Activated naive CD8-positive, alpha-beta T cell treated with anti-CD3 and anti-CD28 coated beads, Interleukin-2, amount 10 ng/mL, durations not matched to agents 7 days and 5 days (primary cell): ENCODE data around the gene CFAP119. TPM values are rescaled to one million over a fixed set of nuclear protein-coding genes. Genes with fewer than 3 reads are reported as not detected.

ENCODE experiments used
- ATAC-seq: fragments of 150-1000 bp; cut with Tn5 transposase; one replicate; pipeline ENCODE4 v1.10.0; 2021; ENCODE audit warnings: low read depth, moderate library complexity
- POLR2A ChIA-PET: fragments of 350-600 bp; sonication (Branson Sonifier 250); formaldehyde crosslinking; loops from one replicate; lab custom pipeline; 2021; ENCODE audit warnings: antibody characterized with exemption; lab: Charles Lee
- DNase-seq: peaks from one replicate; pipeline ENCODE4 v3.0.0; 2021
- H3K27ac Mint-ChIP-seq: one replicate; pipeline ENCODE4 v1.8.0; 2022; ENCODE audit warnings: mild to moderate bottlenecking, mixed read lengths
- H3K27me3 Mint-ChIP-seq: one replicate; pipeline ENCODE4 v1.8.0; 2022; ENCODE audit warnings: mild to moderate bottlenecking, moderate library complexity, mixed read lengths
- H3K36me3 Mint-ChIP-seq: one replicate; pipeline ENCODE4 v1.8.0; 2021; ENCODE audit warnings: mild to moderate bottlenecking, mixed read lengths
- H3K4me1 Mint-ChIP-seq: one replicate; pipeline ENCODE4 v1.8.0; 2021; ENCODE audit warnings: mixed read lengths
- H3K4me3 Mint-ChIP-seq: one replicate; pipeline ENCODE4 v1.8.0; 2022; ENCODE audit warnings: mild to moderate bottlenecking, moderate library complexity, mixed read lengths
- H3K9me3 Mint-ChIP-seq: one replicate; pipeline ENCODE4 v1.8.0; 2021; ENCODE audit warnings: mixed read lengths
- total RNA-seq, 2 experiments: library from RNA; stranded (reverse); gene quantifications; one replicate each; pipeline ENCODE4 v1.2.3, GENCODE V29; 2021

The CFAP119 gene
- total RNA-seq, 2 experiments from 2014 or later, result 4.4 TPM

GRCh38 chr16:30775392-30776188 lies 13.7 kb upstream of the CFAP119 start:
- POLR2A ChIA-PET, result interaction anchor here (0.5 to 1.7 kb wide), 10 partner anchors 10 to 316 kb away, joined by 3 to 10 read pairs (median 4); partner anchors contain the start of genes PHKG2 and RNF40

DNA sequence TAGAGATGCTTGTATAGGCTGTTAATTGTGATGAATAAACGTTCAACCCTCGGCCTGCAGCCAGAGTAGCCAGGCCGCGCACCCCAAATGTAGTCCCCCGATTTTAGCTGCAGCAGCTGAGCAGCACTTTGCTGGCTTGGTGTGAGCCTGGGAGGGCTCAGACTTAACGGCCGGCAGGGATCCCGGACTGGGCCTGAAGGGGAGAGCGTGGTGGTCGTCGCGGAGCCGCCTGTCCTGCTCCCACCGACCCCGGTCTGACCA lies 13.2 kb upstream of the CFAP119 start:
- POLR2A ChIA-PET, result interaction anchor here (0.5 to 1.7 kb wide), 12 partner anchors 9 to 317 kb away, joined by 3 to 10 read pairs (median 4); partner anchors contain the start of genes PHKG2 and RNF40
- H3K27ac Mint-ChIP-seq, result peak overlapping the region; percentile 90
- ATAC-seq (no peak), DNase-seq (no peak)
- peak overlapping the region; percentile 94 for H3K4me3 Mint-ChIP-seq
- peaks cover 6% of the 10 kb centered on the region for H3K36me3 Mint-ChIP-seq
- H3K9me3 Mint-ChIP-seq, result no peaks in the 10 kb centered on the region
- no peaks in the 10 kb centered on the region for H3K27me3 Mint-ChIP-seq
- peaks cover 22% of the 10 kb centered on the region for H3K4me1 Mint-ChIP-seq

More at GRCh38 chr16:30775392-30776188, 13.7 kb upstream of the CFAP119 start:
- Mint-ChIP-seq H3K27me3 (no peaks in the 10 kb centered on the region), H3K4me1 (peaks cover 22% of the 10 kb centered on the region), H3K4me3 (peak overlapping the region; percentile 94), H3K27ac (peak overlapping the region; percentile 90), H3K9me3 (no peaks in the 10 kb centered on the region), H3K36me3 (peaks cover 6% of the 10 kb centered on the region)
- DNase-seq (peak; percentile 75), ATAC-seq (peak; percentile 81)

GRCh38 chr16:30774367-30775130 lies 12.7 kb upstream of the CFAP119 start:
- Mint-ChIP-seq H3K36me3 (peaks cover 6% of the 10 kb centered on the region), H3K27me3 (no peaks in the 10 kb centered on the region), H3K4me3 (peak overlapping the region; percentile 94), H3K9me3 (no peaks in the 10 kb centered on the region), H3K27ac (peak overlapping the region; percentile 90), H3K4me1 (peaks cover 22% of the 10 kb centered on the region)
- DNase-seq (no peak), ATAC-seq (no peak)
- POLR2A ChIA-PET, result interaction anchor here (0.5 to 1.7 kb wide), 10 partner anchors 9 to 128 kb away, joined by 3 to 10 read pairs (median 4); partner anchors contain the start of genes PHKG2 and RNF40

GRCh38 chr16:30773826-30774225 lies 12.0 kb upstream of the CFAP119 start:
- H3K27ac Mint-ChIP-seq, result no peak overlapping the region
- no peak overlapping the region for H3K4me3 Mint-ChIP-seq
- no peak for DNase-seq
- H3K36me3 Mint-ChIP-seq, result peaks cover 9% of the 10 kb centered on the region
- ATAC-seq, result no peak
- peaks cover 22% of the 10 kb centered on the region for H3K4me1 Mint-ChIP-seq
- no peaks in the 10 kb centered on the region for H3K27me3 Mint-ChIP-seq
- POLR2A ChIA-PET, result no interaction called here
- H3K9me3 Mint-ChIP-seq, result no peaks in the 10 kb centered on the region

DNA sequence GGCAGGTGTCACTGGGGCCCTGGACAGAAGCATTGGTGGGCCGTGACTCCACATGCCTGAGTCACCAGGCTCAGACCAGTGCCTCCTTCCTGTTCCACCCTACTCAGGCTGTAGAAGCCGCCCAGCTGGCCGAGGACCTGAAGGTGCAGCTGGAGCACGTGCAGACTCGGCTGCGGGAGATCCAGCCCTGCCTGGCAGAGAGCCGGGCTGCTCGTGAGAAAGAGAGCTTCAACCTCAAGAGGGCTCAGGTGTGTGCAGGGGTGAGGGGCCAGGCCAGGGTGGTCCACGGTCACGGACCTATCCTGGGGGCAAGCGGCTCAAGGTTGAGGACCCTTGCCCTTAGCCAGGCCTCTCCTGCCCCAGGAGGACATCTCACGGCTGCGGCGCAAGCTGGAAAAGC lies 9.9 kb upstream of the CFAP119 start:
- Mint-ChIP-seq H3K4me1 (peaks cover 16% of the 10 kb centered on the region), H3K4me3 (no peak overlapping the region), H3K36me3 (peaks cover 16% of the 10 kb centered on the region), H3K27ac (no peak overlapping the region), H3K9me3 (no peaks in the 10 kb centered on the region), H3K27me3 (no peaks in the 10 kb centered on the region)
- POLR2A ChIA-PET, result interaction anchor here (1.5 kb wide), 1 partner anchor 9 kb away, joined by 3 read pairs; the partner anchor contains the start of gene RNF40
- no peak for ATAC-seq
- DNase-seq, result no peak

DNA sequence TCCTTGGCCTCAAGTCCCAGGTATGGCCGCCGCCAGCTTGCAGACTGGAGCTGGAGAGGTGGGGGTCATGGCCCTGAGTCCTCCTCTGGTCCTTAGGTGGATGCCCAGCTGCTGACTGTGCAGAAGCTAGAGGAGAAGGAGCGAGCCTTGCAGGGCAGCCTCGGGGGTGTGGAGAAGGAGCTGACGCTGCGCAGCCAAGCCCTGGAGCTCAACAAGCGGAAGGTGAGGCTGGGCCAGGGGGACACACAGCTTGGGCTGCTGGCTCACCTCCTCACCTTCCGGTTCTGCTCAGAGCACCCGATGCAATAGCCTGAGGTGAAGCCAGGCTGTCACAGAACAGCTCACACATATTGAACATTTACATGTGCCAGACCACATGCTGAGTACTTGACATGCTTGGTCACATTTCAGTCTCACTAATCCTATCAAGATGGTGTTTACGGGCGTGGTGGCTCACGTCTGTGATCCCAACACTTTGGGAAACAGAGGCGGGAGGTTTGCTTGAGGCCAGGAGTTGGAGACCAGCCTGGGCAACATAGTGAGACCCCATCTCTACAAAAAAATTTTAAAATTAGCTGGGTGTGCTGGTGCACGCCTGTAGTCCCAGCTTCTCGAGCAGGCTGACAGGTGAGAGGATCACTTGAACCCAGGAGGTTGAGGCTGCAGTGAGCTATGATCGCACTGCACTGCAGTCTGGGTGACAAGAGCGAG lies 7.7 kb upstream of the CFAP119 start:
- peaks cover 18% of the 10 kb centered on the region for H3K36me3 Mint-ChIP-seq

DNA sequence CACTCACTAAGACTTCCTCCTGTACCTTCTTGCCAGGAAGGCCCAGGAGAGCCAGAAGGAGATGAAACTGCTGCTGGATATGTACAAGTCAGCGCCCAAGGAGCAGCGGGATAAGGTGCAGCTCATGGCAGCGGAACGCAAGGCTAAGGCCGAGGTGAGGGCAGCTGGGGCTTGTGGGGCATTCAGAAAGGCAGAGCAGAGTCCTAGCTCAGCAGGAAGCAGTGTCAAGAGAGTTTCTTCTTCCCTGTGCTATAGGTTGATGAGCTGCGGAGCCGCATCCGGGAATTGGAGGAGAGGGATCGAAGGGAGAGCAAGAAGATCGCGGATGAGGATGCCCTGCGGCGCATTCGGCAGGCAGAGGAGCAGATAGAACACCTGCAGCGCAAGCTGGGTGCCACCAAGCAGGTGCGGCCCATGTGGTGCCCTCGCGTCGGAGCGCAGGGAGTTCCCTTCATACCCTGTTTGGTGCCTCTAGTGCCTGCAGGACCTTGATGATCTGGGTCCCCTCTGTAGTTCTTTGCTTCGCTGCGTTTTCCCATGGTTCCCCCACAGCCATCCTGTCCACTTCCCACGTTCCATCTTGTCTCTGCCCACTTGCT lies 6.8 kb upstream of the CFAP119 start:
- Mint-ChIP-seq H3K4me3 (no peak overlapping the region), H3K27ac (no peak overlapping the region), H3K36me3 (peaks cover 21% of the 10 kb centered on the region), H3K9me3 (no peaks in the 10 kb centered on the region), H3K27me3 (no peaks in the 10 kb centered on the region), H3K4me1 (peaks cover 7% of the 10 kb centered on the region)
- ATAC-seq (no peak), DNase-seq (no peak)
- POLR2A ChIA-PET, result interaction anchor here (1.0 kb wide), 1 partner anchor 9 kb away, joined by 4 read pairs; no protein-coding TSS in a partner anchor

More for the DNA sequence above, 7.7 kb upstream of the CFAP119 start:
- DNase-seq (no peak), ATAC-seq (no peak)
- Mint-ChIP-seq H3K4me1 (peaks cover 10% of the 10 kb centered on the region), H3K27me3 (no peaks in the 10 kb centered on the region), H3K9me3 (no peaks in the 10 kb centered on the region), H3K4me3 (no peak overlapping the region), H3K27ac (no peak overlapping the region)
- POLR2A ChIA-PET, result interaction anchor here (0.6 to 1.0 kb wide), 3 partner anchors 9 to 697 kb away, joined by 3 to 4 read pairs (median 4); no protein-coding TSS in a partner anchor

DNA sequence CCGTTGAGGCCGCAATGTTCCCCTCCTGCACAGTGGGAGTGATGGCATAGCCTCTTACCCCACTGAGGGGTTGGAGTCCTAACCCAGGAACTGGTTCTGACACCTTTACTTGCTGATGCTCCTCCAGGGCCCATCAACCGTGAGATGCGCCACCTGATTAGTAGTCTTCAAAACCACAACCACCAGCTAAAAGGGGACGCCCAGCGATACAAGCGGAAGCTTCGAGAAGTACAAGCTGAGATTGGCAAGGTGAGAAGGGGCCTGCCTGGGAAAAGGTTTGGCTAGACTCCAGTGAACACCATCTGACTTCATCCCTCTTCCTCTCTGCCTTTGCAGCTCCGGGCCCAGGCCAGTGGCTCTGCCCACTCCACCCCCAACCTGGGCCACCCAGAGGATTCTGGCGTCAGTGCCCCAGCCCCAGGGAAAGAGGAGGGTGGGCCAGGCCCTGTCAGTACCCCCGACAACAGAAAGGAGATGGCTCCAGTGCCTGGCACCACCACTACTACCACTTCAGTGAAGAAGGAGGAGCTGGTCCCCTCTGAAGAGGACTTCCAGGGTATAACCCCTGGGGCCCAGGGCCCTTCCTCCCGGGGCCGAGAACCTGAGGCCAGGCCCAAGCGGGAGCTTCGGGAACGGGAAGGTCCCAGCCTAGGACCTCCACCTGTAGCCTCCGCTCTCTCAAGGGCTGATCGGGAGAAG lies 6.1 kb upstream of the CFAP119 start:
- POLR2A ChIA-PET, result no interaction called here
- no peak for ATAC-seq

DNA sequence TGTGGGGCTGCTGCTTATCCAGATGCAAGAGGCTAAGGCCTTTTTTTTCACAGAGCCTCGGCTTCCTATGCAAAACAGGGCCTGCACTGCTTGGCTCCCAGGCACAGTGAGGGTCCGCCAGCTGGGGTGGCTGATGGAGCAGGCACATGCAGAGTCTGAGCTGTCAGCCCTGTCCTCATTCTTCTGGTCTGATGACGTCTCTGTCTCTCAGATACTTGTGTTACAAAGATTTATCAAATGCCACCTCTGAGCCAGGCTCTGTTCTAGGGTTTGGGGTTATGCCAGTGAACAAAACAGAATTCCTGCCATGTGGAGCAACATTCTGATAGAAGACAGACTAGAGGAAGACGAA lies 5.0 kb upstream of the CFAP119 start:
- Mint-ChIP-seq H3K9me3 (no peaks in the 10 kb centered on the region), H3K27me3 (no peaks in the 10 kb centered on the region), H3K36me3 (peaks cover 18% of the 10 kb centered on the region), H3K4me3 (no peak overlapping the region), H3K4me1 (peaks cover 8% of the 10 kb centered on the region), H3K27ac (no peak overlapping the region)
- DNase-seq, result no peak
- no peak for ATAC-seq
- POLR2A ChIA-PET, result no interaction called here

More for the DNA sequence above, 6.1 kb upstream of the CFAP119 start:
- H3K9me3 Mint-ChIP-seq, result no peaks in the 10 kb centered on the region
- no peak overlapping the region for H3K4me3 Mint-ChIP-seq
- DNase-seq, result no peak
- H3K36me3 Mint-ChIP-seq, result peaks cover 22% of the 10 kb centered on the region
- H3K27me3 Mint-ChIP-seq, result no peaks in the 10 kb centered on the region
- peaks cover 12% of the 10 kb centered on the region for H3K4me1 Mint-ChIP-seq
- no peak overlapping the region for H3K27ac Mint-ChIP-seq

GRCh38 chr16:30766206-30766932 lies 4.5 kb upstream of the CFAP119 start:
- peaks cover 8% of the 10 kb centered on the region for H3K4me1 Mint-ChIP-seq
- H3K27ac Mint-ChIP-seq, result no peak overlapping the region
- H3K27me3 Mint-ChIP-seq, result no peaks in the 10 kb centered on the region
- DNase-seq (no peak), ATAC-seq (no peak)
- POLR2A ChIA-PET, result interaction anchor here (2.0 kb wide), 1 partner anchor 9 kb away, joined by 10 read pairs; no protein-coding TSS in a partner anchor
- no peak overlapping the region for H3K4me3 Mint-ChIP-seq
- H3K9me3 Mint-ChIP-seq, result no peaks in the 10 kb centered on the region
- peaks cover 17% of the 10 kb centered on the region for H3K36me3 Mint-ChIP-seq

- Mint-ChIP-seq H3K36me3 (peaks cover 17% of the 10 kb centered on the region), H3K4me1 (peaks cover 17% of the 10 kb centered on the region), H3K4me3 (no peak overlapping the region), H3K27ac (no peak overlapping the region), H3K9me3 (no peaks in the 10 kb centered on the region), H3K27me3 (no peaks in the 10 kb centered on the region)
- DNase-seq, result no peak
- POLR2A ChIA-PET, result interaction anchor here (2.0 kb wide), 1 partner anchor 10 kb away, joined by 10 read pairs; no protein-coding TSS in a partner anchor
- ATAC-seq, result no peak
Measured at GRCh38 chr16:30764816-30765465, 3.1 kb upstream of the CFAP119 start.
